Activated naive CD4-positive, alpha-beta T cell treated with Interleukin-2 at 50 U/mL for 16 hours (primary cell): Measurements from ENCODE around the gene AP1AR.

Experiments
- DNase-seq: peaks from one replicate; pipeline ENCODE4 v3.0.0-alpha.2; 2020

Gene AP1AR

DNA sequence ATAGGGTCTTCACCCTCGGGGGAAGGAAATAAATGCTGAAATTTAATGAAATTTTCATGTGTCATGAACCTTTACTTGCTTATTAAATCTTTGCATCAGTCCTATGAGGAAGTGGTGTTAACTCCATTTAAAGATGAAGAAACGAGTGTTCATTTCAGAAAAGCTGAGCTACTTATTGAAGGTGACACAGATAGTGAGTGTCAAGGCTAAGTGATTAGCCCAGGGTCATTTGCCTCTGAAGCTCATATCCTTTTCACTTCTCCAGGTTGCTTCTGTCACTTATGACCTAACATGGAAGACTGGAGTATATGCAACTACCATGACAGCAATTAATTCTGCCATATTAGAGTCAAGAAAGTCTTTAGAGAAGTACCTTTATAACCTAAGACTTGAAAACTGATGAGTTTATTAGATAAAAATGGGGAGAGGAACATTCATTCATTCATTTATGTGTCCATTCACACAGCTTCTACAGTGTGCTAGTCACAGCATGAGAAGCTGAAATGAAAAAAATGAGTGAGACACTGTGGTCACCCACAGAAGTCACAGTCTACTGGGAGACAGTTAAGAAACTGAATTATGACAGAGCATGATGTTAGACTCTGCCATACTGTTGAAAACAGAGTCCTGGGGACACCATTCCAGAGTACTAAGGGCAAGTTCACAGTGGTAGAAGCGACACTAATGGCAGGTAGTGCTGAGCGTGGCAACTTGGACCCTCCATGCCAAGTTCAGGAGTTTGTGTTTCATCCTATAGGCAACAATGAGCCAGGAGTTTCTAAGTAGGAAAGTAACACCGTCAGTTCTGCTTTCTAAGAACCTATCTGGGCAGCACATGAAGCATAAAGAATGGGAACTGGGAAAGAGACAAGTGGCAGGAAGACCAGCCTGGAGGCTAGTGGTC lies 86.9 kb downstream of the AP1AR start:
- no peak for DNase-seq
